IMR-90 (cell line): Measurements from ENCODE around the gene CLEC16A. TPM values are rescaled to one million over a fixed set of nuclear protein-coding genes. Genes with fewer than 3 reads are reported as not detected.

Experiments used
- ATAC-seq: fragments of 200-7000 bp; cut with Tn5 transposase; 2 replicates; pipeline ENCODE4 v1.9.1; 2020; ENCODE audit warnings: low read depth, mild to moderate bottlenecking, moderate library complexity
- BruUV-seq: library from RNA; stranded (reverse); fragments of 400-500 nt; replicated peaks from 2 replicates; lab custom pipeline; 2021; lab: Mats Ljungman, UMichigan
- CTCF ChIA-PET: fragments of 300-600 bp; formaldehyde crosslinking; extraction: SDS; loops from one replicate; lab custom pipeline; 2021; ENCODE audit warnings: antibody characterized with exemption; lab: Yijun Ruan, JAX
- POLR2A ChIA-PET: fragments of 300-600 bp; sonication (Branson Sonifier 250); formaldehyde crosslinking; loops from one replicate; lab custom pipeline; 2022; ENCODE audit warnings: antibody characterized with exemption; ENCODE audit not compliant: unreplicated experiment; lab: Charles Lee
- DNase-seq: peaks from one replicate; pipeline ENCODE4 v3.0.0; 2013
- H2AFZ ChIP-seq: replicated peaks from 2 replicates; pipeline ENCODE3; 2013; ENCODE audit warnings: low read length, mild to moderate bottlenecking; ENCODE audit not compliant: poor library complexity
- H2AK5ac ChIP-seq: 2 replicates; pipeline ENCODE4 v1.6.1; 2013; ENCODE audit warnings: low read depth, low read length, inconsistent platforms
- H2AK9ac ChIP-seq: replicated peaks from 2 replicates; pipeline ENCODE3; 2013; ENCODE audit warnings: mild to moderate bottlenecking, low read depth, low read length, moderate library complexity; ENCODE audit not compliant: poor library complexity
- H2BK120ac ChIP-seq: 2 replicates; pipeline ENCODE4 v1.6.1; 2013; ENCODE audit warnings: low read depth, low read length, inconsistent platforms
- H2BK15ac ChIP-seq: 3 replicates; pipeline ENCODE4 v1.6.1; 2013; ENCODE audit warnings: low read depth, low read length, inconsistent platforms
- H2BK20ac ChIP-seq: 2 replicates; pipeline ENCODE4 v1.6.1; 2013; ENCODE audit warnings: low read depth, mild to moderate bottlenecking, inconsistent platforms, low read length, moderate library complexity
- H2BK5ac ChIP-seq: 2 replicates; pipeline ENCODE4 v1.6.1; 2013; ENCODE audit warnings: mild to moderate bottlenecking, low read depth, low read length, inconsistent platforms; ENCODE audit not compliant: poor library complexity, severe bottlenecking
- H3K14ac ChIP-seq: replicated peaks from 2 replicates; pipeline ENCODE4 v1.6.1; 2013; ENCODE audit warnings: low read depth, low read length, inconsistent platforms
- H3K18ac ChIP-seq: 2 replicates; pipeline ENCODE4 v1.6.1; 2013; ENCODE audit warnings: low read depth, low read length, control low read depth
- H3K23ac ChIP-seq: 2 replicates; pipeline ENCODE4 v1.6.1; 2013; ENCODE audit warnings: low read depth, low read length, inconsistent platforms
- H3K27ac ChIP-seq: 2 replicates; pipeline ENCODE4 v1.5.1; 2013; ENCODE audit warnings: mild to moderate bottlenecking, control low read depth, low read length; ENCODE audit not compliant: insufficient read depth
- H3K27me3 ChIP-seq: 2 replicates; pipeline ENCODE4 v1.6.1; 2013; ENCODE audit warnings: low read length; ENCODE audit not compliant: control insufficient read depth, insufficient read depth
- H3K36me3 ChIP-seq: 2 replicates; pipeline ENCODE4 v1.6.1; 2013; ENCODE audit warnings: low read length, mixed read lengths; ENCODE audit not compliant: control insufficient read depth, insufficient read depth
- H3K4ac ChIP-seq: 2 replicates; pipeline ENCODE4 v1.6.1; 2013; ENCODE audit warnings: low read depth, low read length, inconsistent platforms
- H3K4me1 ChIP-seq: 2 replicates; pipeline ENCODE4 v1.6.1; 2013; ENCODE audit warnings: low read length, mixed read lengths; ENCODE audit not compliant: control insufficient read depth, insufficient read depth
- H3K4me2 ChIP-seq: 2 replicates; pipeline ENCODE4 v1.6.1; 2013; ENCODE audit warnings: low read depth, mild to moderate bottlenecking, control low read depth, low read length, moderate library complexity
- H3K4me3 ChIP-seq: 2 replicates; pipeline ENCODE4 v1.5.1; 2013; ENCODE audit warnings: low read depth, mild to moderate bottlenecking, control low read depth, low read length, moderate library complexity; ENCODE audit not compliant: insufficient read depth
- H3K56ac ChIP-seq: 2 replicates; pipeline ENCODE4 v1.6.1; 2013; ENCODE audit warnings: low read length, inconsistent platforms; ENCODE audit not compliant: insufficient read depth; ENCODE audit errors: extremely low read depth
- H3K79me1 ChIP-seq, 2 experiments: 2 replicates each; pipeline ENCODE4 v1.6.1; 2013; ENCODE audit warnings: low read length in 2 of 2, inconsistent platforms in 1 of 2, low read depth in 1 of 2
- H3K9ac ChIP-seq: 2 replicates; pipeline ENCODE4 v1.6.1; 2013; ENCODE audit warnings: low read depth, low read length, control low read depth
- H3K9me1 ChIP-seq: 2 replicates; pipeline ENCODE4 v1.6.1; 2013; ENCODE audit warnings: low read length, inconsistent platforms; ENCODE audit not compliant: insufficient read depth
- H3K9me3 ChIP-seq: 2 replicates; pipeline ENCODE4 v1.6.1; 2013; ENCODE audit warnings: low read length; ENCODE audit not compliant: control insufficient read depth, insufficient read depth
- H4K20me1 ChIP-seq: 2 replicates; pipeline ENCODE4 v1.6.1; 2013; ENCODE audit warnings: low read length, inconsistent platforms; ENCODE audit not compliant: insufficient read depth
- H4K5ac ChIP-seq: 2 replicates; pipeline ENCODE4 v1.6.1; 2013; ENCODE audit warnings: mild to moderate bottlenecking, low read depth, low read length, control low read depth
- H4K8ac ChIP-seq, 2 experiments: 2 replicates each; pipeline ENCODE4 v1.6.1; 2013; ENCODE audit warnings: low read depth in 2 of 2, low read length in 2 of 2, control low read depth in 1 of 2, inconsistent platforms in 1 of 2
- H4K91ac ChIP-seq: 2 replicates; pipeline ENCODE4 v1.6.1; 2013; ENCODE audit warnings: low read depth, low read length, inconsistent platforms; ENCODE audit not compliant: insufficient read depth
- CEBPB ChIP-seq: IDR thresholded peaks from 2 replicates; pipeline ENCODE4 v1.6.1; 2012; ENCODE audit warnings: low read depth, low read length, improper control_type of control experiment
- CHD1 ChIP-seq: IDR thresholded peaks from 2 replicates; pipeline ENCODE4 v1.6.1; 2012; ENCODE audit warnings: low read depth, low read length, improper control_type of control experiment
- POLR2A ChIP-seq: IDR thresholded peaks from 2 replicates; pipeline ENCODE4 v1.6.1; 2012; ENCODE audit warnings: mild to moderate bottlenecking, low read depth, low read length
- RAD21 ChIP-seq: IDR thresholded peaks from 2 replicates; pipeline ENCODE4 v1.6.1; 2012; ENCODE audit warnings: low read length, improper control_type of control experiment
- SMC3 ChIP-seq: fragments of 150-350 bp; IDR thresholded peaks from 2 replicates; pipeline ENCODE4 v1.6.1; 2016; ENCODE audit warnings: low read depth, mild to moderate bottlenecking, antibody characterized with exemption, low read length, moderate library complexity
- WGBS, 2 experiments: methylation state at CpG; one replicate each; pipeline versions ENCODE4 v1.1.5 to v1.1.7; 2013; ENCODE audit warnings: missing lambda C conversion rate in 2 of 2; ENCODE audit not compliant: insufficient read length in 1 of 2; ENCODE audit errors: extremely low coverage in 2 of 2; 5-methylcytosine and 5-hydroxymethylcytosine counted together
- dilution Hi-C: fragments of 300-500 bp; cut with HindIII; formaldehyde crosslinking; loops from one replicate; pipeline ENCODE4 v1.14.3; 2018; ENCODE audit warnings: low sequenced_read_pairs; ENCODE audit not compliant: unreplicated experiment
- in situ Hi-C: fragments of 300-500 bp; cut with MboI; formaldehyde crosslinking; loops from 3 replicates; pipeline ENCODE4 v1.14.3; 2019; ENCODE audit warnings: low sequenced_read_pairs, inconsistent platforms, mixed read lengths
- intact Hi-C: fragments of 100-400 bp; cut with micrococcal nuclease; formaldehyde crosslinking; loops from 2 replicates; pipeline ENCODE4 v1.10.0; 2022
- polyA plus RNA-seq, 3 experiments: library from polyadenylated mRNA; depleted of rRNA; stranded (reverse); fragments of >200 nt; gene quantifications; 2 replicates each; pipeline ENCODE4 v1.2.3, GENCODE V29; 2012; ENCODE audit warnings: low replicate concordance in 1 of 3
- total RNA-seq: library from RNA; depleted of rRNA; stranded (reverse); fragments of >200 nt; gene quantifications from 2 replicates; pipeline ENCODE4 v1.2.3, GENCODE V29; 2012
- TF ChIP-seq, protein P1 (sequence below): conservative IDR thresholded peaks from 2 replicates; pipeline ENCODE4 v1.5.1; 2012; ENCODE audit warnings: mild to moderate bottlenecking, low read depth, low read length, improper control_type of control experiment

Gene CLEC16A
- total and polyA plus RNA-seq, 2 of the 4 experiments (the other 2 are of a cell fraction), result 15.9 to 16.5 TPM

DNA sequence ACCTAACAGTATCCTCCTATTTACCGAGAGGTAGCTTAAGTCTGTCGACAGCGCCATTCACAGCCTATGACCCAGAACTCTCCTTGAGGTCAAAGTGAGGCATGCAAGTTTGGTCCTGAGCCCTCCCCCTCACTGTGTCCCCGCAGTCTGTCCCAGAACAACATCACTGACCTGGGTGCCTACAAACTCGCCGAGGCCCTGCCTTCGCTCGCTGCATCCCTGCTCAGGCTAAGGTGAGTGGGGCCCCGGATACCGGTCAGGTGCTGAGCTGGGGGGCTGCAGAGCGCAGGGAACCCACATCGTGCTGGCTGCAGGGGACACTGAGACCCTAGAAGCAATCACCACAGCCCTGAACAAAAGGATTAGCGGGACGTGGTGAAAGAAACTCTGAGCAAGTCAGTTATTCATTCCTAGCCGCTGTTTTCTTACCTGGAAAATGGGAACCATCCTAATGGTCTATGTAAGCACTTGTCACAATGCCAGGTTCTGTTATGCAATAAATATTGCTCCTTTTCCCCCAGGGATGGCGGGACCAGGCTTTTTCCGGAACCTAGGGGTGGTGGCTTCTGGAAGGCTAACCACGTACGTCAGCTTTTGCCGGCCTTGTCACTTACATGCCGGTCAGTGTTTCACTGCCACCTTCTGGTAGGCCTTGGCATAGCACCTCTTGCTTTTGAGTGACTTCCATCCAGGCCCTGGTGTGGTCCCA is 25.9 kb upstream of the CLEC16A start:
- H3K79me1 ChIP-seq, result no peaks in the 10 kb centered on the region
- CTCF ChIA-PET, result interaction anchor here (0.6 to 1.7 kb wide), 8 partner anchors 8 to 1840 kb away, joined by 3 to 7 read pairs (median 4); no protein-coding TSS in a partner anchor
- H2BK5ac ChIP-seq, result no peak overlapping the region
- intact Hi-C loops (loop anchor here (1.0 to 5.0 kb wide), 5 partner anchors 161 to 489 kb away; no protein-coding TSS in a partner anchor), in situ Hi-C loops (loop anchor here (10.0 to 25.0 kb wide), 2 partner anchors 394 to 656 kb away; no protein-coding TSS in a partner anchor), dilution Hi-C loops (no loop called here)
- POLR2A ChIA-PET, result no interaction called here
- H3K4ac ChIP-seq, result no peak overlapping the region
- no peak overlapping the region for H3K4me3 ChIP-seq
- H3K9me3 ChIP-seq, result no peaks in the 10 kb centered on the region
- no peak overlapping the region for H2BK15ac ChIP-seq
- H3K27ac ChIP-seq, result no peak overlapping the region
- H3K9me1 ChIP-seq, result no peaks in the 10 kb centered on the region
- H3K9ac ChIP-seq, result no peak overlapping the region
- no TSS peak for BruUV-seq
- 0 out of 2 replicates have a peak, but pooled peaks cover 1% of the 10 kb centered on the region for H3K36me3 ChIP-seq
- H3K4me1 ChIP-seq, result peaks cover 5% of the 10 kb centered on the region
- H2AK9ac ChIP-seq, result peak overlapping the region; percentile 20
- no peak overlapping the region for H2AK5ac ChIP-seq
- H3K14ac ChIP-seq, result no peak overlapping the region
- peak overlapping the region; percentile 71 for H2AFZ ChIP-seq
- ATAC-seq (peak; percentile 98), DNase-seq (peak; percentile 92)
- H2BK120ac ChIP-seq, result no peak overlapping the region
- H3K4me2 ChIP-seq, result no peak overlapping the region
- H4K5ac ChIP-seq, result no peak overlapping the region
- no peak overlapping the region for H4K8ac ChIP-seq
- 39% methylated on average over 4 of the region's 21 CpGs; no CpG with 5 or more reads in 1 of the 2 experiments for WGBS, 2 experiments
- H4K91ac ChIP-seq, result no peak overlapping the region
- H3K23ac ChIP-seq, result no peak overlapping the region
- H4K20me1 ChIP-seq, result no peaks in the 10 kb centered on the region
- no peak overlapping the region for H2BK20ac ChIP-seq
- H3K56ac ChIP-seq, result no peak overlapping the region
- H3K18ac ChIP-seq, result no peak overlapping the region
- peaks cover 4% of the 10 kb centered on the region; the same call in 1 of the 2 replicates for H3K27me3 ChIP-seq
- TF ChIP-seq CHD1 (no peak), CEBPB (0 out of 2 replicates have a peak, but pooled peaks have one; percentile 9), POLR2A (0 out of 2 replicates have a peak, but pooled peaks have one; percentile 25), RAD21 (peak; percentile 93), SMC3 (peak; percentile 77)
- TF ChIP-seq, protein P1, sequence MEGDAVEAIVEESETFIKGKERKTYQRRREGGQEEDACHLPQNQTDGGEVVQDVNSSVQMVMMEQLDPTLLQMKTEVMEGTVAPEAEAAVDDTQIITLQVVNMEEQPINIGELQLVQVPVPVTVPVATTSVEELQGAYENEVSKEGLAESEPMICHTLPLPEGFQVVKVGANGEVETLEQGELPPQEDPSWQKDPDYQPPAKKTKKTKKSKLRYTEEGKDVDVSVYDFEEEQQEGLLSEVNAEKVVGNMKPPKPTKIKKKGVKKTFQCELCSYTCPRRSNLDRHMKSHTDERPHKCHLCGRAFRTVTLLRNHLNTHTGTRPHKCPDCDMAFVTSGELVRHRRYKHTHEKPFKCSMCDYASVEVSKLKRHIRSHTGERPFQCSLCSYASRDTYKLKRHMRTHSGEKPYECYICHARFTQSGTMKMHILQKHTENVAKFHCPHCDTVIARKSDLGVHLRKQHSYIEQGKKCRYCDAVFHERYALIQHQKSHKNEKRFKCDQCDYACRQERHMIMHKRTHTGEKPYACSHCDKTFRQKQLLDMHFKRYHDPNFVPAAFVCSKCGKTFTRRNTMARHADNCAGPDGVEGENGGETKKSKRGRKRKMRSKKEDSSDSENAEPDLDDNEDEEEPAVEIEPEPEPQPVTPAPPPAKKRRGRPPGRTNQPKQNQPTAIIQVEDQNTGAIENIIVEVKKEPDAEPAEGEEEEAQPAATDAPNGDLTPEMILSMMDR, result peak; percentile 94
